Activated CD4-positive, alpha-beta T cell treated with anti-CD3 and anti-CD28 coated beads for 48 hours (primary cell): Measurements from ENCODE around the gene HDGFL2.

Experiments
- DNase-seq: peaks from one replicate; pipeline ENCODE4 v3.0.0-alpha.2; 2020

The HDGFL2 gene

GRCh38 chr19:4471403-4472173 lies 509 bp upstream of the HDGFL2 start:
- DNase-seq = peak; percentile 98

GRCh38 chr19:4473011-4473762 lies 1.1 kb downstream of the HDGFL2 start:
- no peak for DNase-seq

GRCh38 chr19:4473763-4474513 lies 1.8 kb downstream of the HDGFL2 start:
- no peak for DNase-seq

GRCh38 chr19:4474514-4475022 lies 2.5 kb downstream of the HDGFL2 start:
- peak; percentile 49 for DNase-seq

- no peak for DNase-seq
Observed at GRCh38 chr19:4477034-4477801, 5.1 kb downstream of the HDGFL2 start.

GRCh38 chr19:4482721-4483364 lies 10.7 kb downstream of the HDGFL2 start:
- DNase-seq = no peak

GRCh38 chr19:4483385-4483784 lies 11.3 kb downstream of the HDGFL2 start:
- DNase-seq = no peak

GRCh38 chr19:4487572-4487971 lies 15.5 kb downstream of the HDGFL2 start:
- DNase-seq = no peak

- DNase-seq = no peak
Observed at GRCh38 chr19:4488496-4488895, 16.4 kb downstream of the HDGFL2 start.

- no peak for DNase-seq
Observed at GRCh38 chr19:4491446-4491845, 19.3 kb downstream of the HDGFL2 start.

GRCh38 chr19:4492337-4493103 lies 20.4 kb downstream of the HDGFL2 start:
- DNase-seq = no peak

- DNase-seq = no peak
Observed at GRCh38 chr19:4493104-4493928, 21.2 kb downstream of the HDGFL2 start.

GRCh38 chr19:4493929-4494690 lies 22.0 kb downstream of the HDGFL2 start:
- no peak for DNase-seq

GRCh38 chr19:4494691-4495064 lies 22.6 kb downstream of the HDGFL2 start:
- no peak for DNase-seq

GRCh38 chr19:4495471-4495870 lies 23.4 kb downstream of the HDGFL2 start:
- no peak for DNase-seq

- no peak for DNase-seq
Observed at GRCh38 chr19:4496304-4496703, 24.2 kb downstream of the HDGFL2 start.

- DNase-seq = no peak
Observed at GRCh38 chr19:4497770-4498389, 25.8 kb downstream of the HDGFL2 start.

GRCh38 chr19:4498694-4499093 lies 26.6 kb downstream of the HDGFL2 start:
- no peak for DNase-seq

GRCh38 chr19:4499318-4499717 lies 27.2 kb downstream of the HDGFL2 start:
- no peak for DNase-seq
